ENCODE measurements around the gene COL4A2. TPM values are rescaled to one million over a fixed set of nuclear protein-coding genes. Genes with fewer than 3 reads are reported as not detected.
"Not testable (repeated sequence)": the region's sequence is repeated elsewhere in the genome, so short reads cannot be mapped to it uniquely, and the experiment has no call there.

COL4A2 gene
- total RNA-seq, 1 experiment from 2014 or later = 74.5 TPM

DNA sequence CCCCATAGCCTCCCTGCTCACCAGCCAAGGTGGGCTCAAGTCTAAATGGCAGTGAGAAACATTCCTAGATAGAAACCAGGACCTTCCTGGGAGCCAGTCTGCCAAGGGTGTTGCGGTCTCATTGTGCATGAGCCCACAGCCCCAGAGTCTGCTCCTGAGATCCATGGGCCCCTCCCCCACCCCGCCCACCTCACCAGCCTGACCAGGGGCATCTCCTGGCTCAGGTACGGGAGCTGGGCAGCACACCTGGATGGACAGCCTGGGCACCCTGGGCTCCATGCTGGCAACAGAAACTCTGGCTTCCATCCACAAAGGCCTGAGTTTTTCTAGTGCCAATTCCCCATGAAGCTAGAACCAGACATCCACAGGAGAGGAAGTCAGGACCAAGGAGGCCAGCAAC lies 188.8 kb downstream of the COL4A2 start:
- Histone ChIP-seq H3K9ac (ENCODE audit: low read length) (no peak overlapping the region), H3K4me3 (ENCODE audit: low read length) (no peak overlapping the region), H4K20me1 (ENCODE audit: low read length) (no peaks in the 10 kb centered on the region), H3K9me3 (ENCODE audit: low read length) (no peaks in the 10 kb centered on the region), H3K36me3 (ENCODE audit: low read depth, low read length) (peaks cover 20% of the 10 kb centered on the region), H3K27me3 (ENCODE audit: low read length) (no peaks in the 10 kb centered on the region), H3K4me2 (ENCODE audit: low read length) (no peak overlapping the region), H3F3A (ENCODE audit: low read length, unreplicated experiment) (peaks cover 15% of the 10 kb centered on the region), H3K27ac (ENCODE audit: low read length) (no peak overlapping the region), H2AFZ (ENCODE audit: low read length) (no peak overlapping the region), H3K79me2 (ENCODE audit: low read length) (no peaks in the 10 kb centered on the region), H3K9me2 (replicated peaks; ENCODE audit: low read length) (no peaks in the 10 kb centered on the region), H3K4me1 (ENCODE audit: insufficient read depth, low read length) (peaks cover 24% of the 10 kb centered on the region)
- ChIA-PET POLR2A (ENCODE audit: unreplicated experiment) (no interaction called here), CTCF (no interaction called here)
- ATAC-seq (no peak), DNase-seq (no peak)
- TF ChIP-seq, protein P1, sequence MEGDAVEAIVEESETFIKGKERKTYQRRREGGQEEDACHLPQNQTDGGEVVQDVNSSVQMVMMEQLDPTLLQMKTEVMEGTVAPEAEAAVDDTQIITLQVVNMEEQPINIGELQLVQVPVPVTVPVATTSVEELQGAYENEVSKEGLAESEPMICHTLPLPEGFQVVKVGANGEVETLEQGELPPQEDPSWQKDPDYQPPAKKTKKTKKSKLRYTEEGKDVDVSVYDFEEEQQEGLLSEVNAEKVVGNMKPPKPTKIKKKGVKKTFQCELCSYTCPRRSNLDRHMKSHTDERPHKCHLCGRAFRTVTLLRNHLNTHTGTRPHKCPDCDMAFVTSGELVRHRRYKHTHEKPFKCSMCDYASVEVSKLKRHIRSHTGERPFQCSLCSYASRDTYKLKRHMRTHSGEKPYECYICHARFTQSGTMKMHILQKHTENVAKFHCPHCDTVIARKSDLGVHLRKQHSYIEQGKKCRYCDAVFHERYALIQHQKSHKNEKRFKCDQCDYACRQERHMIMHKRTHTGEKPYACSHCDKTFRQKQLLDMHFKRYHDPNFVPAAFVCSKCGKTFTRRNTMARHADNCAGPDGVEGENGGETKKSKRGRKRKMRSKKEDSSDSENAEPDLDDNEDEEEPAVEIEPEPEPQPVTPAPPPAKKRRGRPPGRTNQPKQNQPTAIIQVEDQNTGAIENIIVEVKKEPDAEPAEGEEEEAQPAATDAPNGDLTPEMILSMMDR (conservative IDR thresholded peaks at IDR 0.05; ENCODE audit: low read depth, low read length) = no peak
- no peak for TF ChIP-seq EZH2 (IDR thresholded peaks at IDR 0.05; ENCODE audit: low read length, unreplicated experiment)
- no peak for TF ChIP-seq EZH2phosphoT487 (IDR thresholded peaks at IDR 0.05; ENCODE audit: borderline replicate concordance, low read length)
- intact Hi-C loops (cut with micrococcal nuclease) = no loop called here
- no TSS peak for BruUV-seq (replicated peaks)

GRCh38 chr13:110496281-110496680 lies 189.2 kb downstream of the COL4A2 start:
- no peak overlapping the region for H3K4me2 ChIP-seq (ENCODE audit: low read length)
- TF ChIP-seq, protein P1 (conservative IDR thresholded peaks at IDR 0.05; ENCODE audit: low read depth, low read length) = no peak
- TF ChIP-seq EZH2phosphoT487 (IDR thresholded peaks at IDR 0.05; ENCODE audit: borderline replicate concordance, low read length) (no peak), EZH2 (IDR thresholded peaks at IDR 0.05; ENCODE audit: low read length, unreplicated experiment) (no peak)
- H4K20me1 ChIP-seq (ENCODE audit: low read length) = no peaks in the 10 kb centered on the region
- H2AFZ ChIP-seq (ENCODE audit: low read length) = no peak overlapping the region
- H3K9me2 ChIP-seq (replicated peaks; ENCODE audit: low read length) = no peaks in the 10 kb centered on the region
- intact Hi-C loops (cut with micrococcal nuclease) = no loop called here
- POLR2A ChIA-PET (ENCODE audit: unreplicated experiment) = no interaction called here
- no peaks in the 10 kb centered on the region for H3K79me2 ChIP-seq (ENCODE audit: low read length)
- BruUV-seq (replicated peaks) = no TSS peak
- no peaks in the 10 kb centered on the region for H3K9me3 ChIP-seq (ENCODE audit: low read length)
- CTCF ChIA-PET = no interaction called here
- ATAC-seq (no peak), DNase-seq (no peak)
- H3F3A ChIP-seq (ENCODE audit: low read length, unreplicated experiment) = peaks cover 15% of the 10 kb centered on the region
- H3K4me1 ChIP-seq (ENCODE audit: insufficient read depth, low read length) = peaks cover 24% of the 10 kb centered on the region
- H3K9ac ChIP-seq (ENCODE audit: low read length) = no peak overlapping the region
- H3K27me3 ChIP-seq (ENCODE audit: low read length) = no peaks in the 10 kb centered on the region
- H3K4me3 ChIP-seq (ENCODE audit: low read length) = no peak overlapping the region
- H3K36me3 ChIP-seq (ENCODE audit: low read depth, low read length) = peaks cover 20% of the 10 kb centered on the region
- H3K27ac ChIP-seq (ENCODE audit: low read length) = no peak overlapping the region

DNA sequence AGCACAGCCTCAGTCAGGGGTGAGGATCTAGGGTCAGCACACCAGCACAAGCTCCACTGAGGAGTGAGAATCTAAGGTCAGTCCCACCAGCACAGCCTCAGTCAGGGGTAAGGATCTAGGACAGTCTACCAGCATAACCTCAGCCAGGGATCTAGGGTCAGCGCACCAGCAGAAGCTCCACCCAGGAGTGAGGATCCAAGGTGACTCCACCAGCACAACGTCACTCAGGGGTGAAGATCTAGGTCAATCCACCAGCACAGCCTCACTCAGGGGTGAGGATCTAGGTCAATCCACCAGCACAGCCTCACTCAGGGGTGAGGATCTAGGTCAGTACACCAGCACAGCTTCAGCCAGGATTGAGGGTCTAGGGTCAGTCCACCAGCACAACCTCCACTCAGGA lies 189.9 kb downstream of the COL4A2 start:
- POLR2A ChIA-PET (ENCODE audit: unreplicated experiment) = no interaction called here
- BruUV-seq (replicated peaks) = no TSS peak
- ATAC-seq = no peak

DNA sequence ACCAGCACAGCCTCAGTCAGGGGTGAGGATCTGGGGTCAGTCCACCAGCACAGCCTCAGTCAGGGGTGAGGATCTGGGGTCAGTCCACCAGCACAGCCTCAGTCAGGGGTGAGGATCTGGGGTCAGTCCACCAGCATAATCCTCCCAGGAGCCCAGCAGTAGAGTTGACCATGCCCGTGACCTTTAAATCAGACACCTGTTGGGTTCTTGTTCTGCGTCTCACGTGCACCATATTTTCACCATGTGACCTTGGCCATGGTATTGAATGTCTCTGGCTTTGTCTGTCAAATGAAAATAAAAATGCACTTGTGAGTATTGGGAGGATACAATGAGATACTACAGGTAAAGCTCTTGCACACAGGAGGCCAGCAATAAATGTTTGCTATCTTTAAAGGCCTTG lies 190.8 kb downstream of the COL4A2 start:
- POLR2A ChIA-PET (ENCODE audit: unreplicated experiment); H3K27me3 ChIP-seq (ENCODE audit: low read length); H3K79me2 ChIP-seq (ENCODE audit: low read length); CTCF ChIA-PET; H3K4me3 ChIP-seq (ENCODE audit: low read length); H2AFZ ChIP-seq (ENCODE audit: low read length); H4K20me1 ChIP-seq (ENCODE audit: low read length); DNase-seq; H3K4me2 ChIP-seq (ENCODE audit: low read length); H3K9ac ChIP-seq (ENCODE audit: low read length); H3K27ac ChIP-seq (ENCODE audit: low read length); H3K9me3 ChIP-seq (ENCODE audit: low read length); intact Hi-C loops (cut with micrococcal nuclease); ATAC-seq; BruUV-seq (replicated peaks); H3K9me2 ChIP-seq (replicated peaks; ENCODE audit: low read length): not testable (repeated sequence)
- peaks cover 15% of the 10 kb centered on the region for H3F3A ChIP-seq (ENCODE audit: low read length, unreplicated experiment)
- H3K4me1 ChIP-seq (ENCODE audit: insufficient read depth, low read length) = peaks cover 24% of the 10 kb centered on the region
- peaks cover 20% of the 10 kb centered on the region for H3K36me3 ChIP-seq (ENCODE audit: low read depth, low read length)

More for the DNA sequence above, 189.9 kb downstream of the COL4A2 start:
- H3K4me2 ChIP-seq (ENCODE audit: low read length) = no peak overlapping the region
- H3K9me3 ChIP-seq (ENCODE audit: low read length) = no peaks in the 10 kb centered on the region
- peaks cover 20% of the 10 kb centered on the region for H3K36me3 ChIP-seq (ENCODE audit: low read depth, low read length)
- no peak overlapping the region for H3K4me3 ChIP-seq (ENCODE audit: low read length)
- no peaks in the 10 kb centered on the region for H4K20me1 ChIP-seq (ENCODE audit: low read length)
- peaks cover 24% of the 10 kb centered on the region for H3K4me1 ChIP-seq (ENCODE audit: insufficient read depth, low read length)
- H3K27me3 ChIP-seq (ENCODE audit: low read length) = no peaks in the 10 kb centered on the region
- no peak overlapping the region for H3K27ac ChIP-seq (ENCODE audit: low read length)
- CTCF ChIA-PET = no interaction called here
- no peak overlapping the region for H3K9ac ChIP-seq (ENCODE audit: low read length)
- TF ChIP-seq, protein P1 (conservative IDR thresholded peaks at IDR 0.05; ENCODE audit: low read depth, low read length) = no peak
- TF ChIP-seq EZH2phosphoT487 (IDR thresholded peaks at IDR 0.05; ENCODE audit: borderline replicate concordance, low read length) (no peak), EZH2 (IDR thresholded peaks at IDR 0.05; ENCODE audit: low read length, unreplicated experiment) (no peak)
- no peak overlapping the region for H2AFZ ChIP-seq (ENCODE audit: low read length)
- H3K9me2 ChIP-seq (replicated peaks; ENCODE audit: low read length) = no peaks in the 10 kb centered on the region
- no peak for DNase-seq
- peaks cover 15% of the 10 kb centered on the region for H3F3A ChIP-seq (ENCODE audit: low read length, unreplicated experiment)
- intact Hi-C loops (cut with micrococcal nuclease) = no loop called here
- no peaks in the 10 kb centered on the region for H3K79me2 ChIP-seq (ENCODE audit: low read length)
